ENCODE measurements around the gene ANKDD1A. TPM values are rescaled to one million over a fixed set of nuclear protein-coding genes. Genes with fewer than 3 reads are reported as not detected.

The ANKDD1A gene
- total RNA-seq, 4 donors from 2014 or later, result 0.82 to 7.1 (median 3.2) TPM

DNA sequence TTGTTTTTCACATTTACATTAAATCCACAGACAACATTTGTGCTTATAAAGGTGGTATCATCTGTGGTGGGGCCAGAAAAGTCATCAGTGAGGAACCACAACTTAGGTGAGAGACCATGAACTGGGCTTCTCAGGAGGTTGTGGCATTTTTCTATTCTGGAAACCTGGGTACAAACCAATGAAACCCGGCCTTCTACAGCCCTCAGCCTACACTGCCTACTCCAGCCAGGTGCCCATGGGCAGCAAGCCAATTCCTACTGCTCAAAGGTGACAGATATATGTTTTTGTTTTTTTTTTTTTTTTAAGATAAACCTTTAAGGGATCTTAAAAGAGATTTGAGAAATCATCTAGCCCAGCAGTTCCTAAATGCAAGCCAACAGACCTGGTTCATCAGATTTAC lies 57.7 kb downstream of the ANKDD1A start:
- Histone ChIP-seq H3K9me3 (no peaks in the 10 kb centered on the region), H3K27me3 (no peaks in the 10 kb centered on the region), H3K4me3 (no peak overlapping the region), H3K27ac (no peak overlapping the region), H3K36me3 (peaks cover 0 to 66% (median 23%) of the 10 kb centered on the region in 4 donors), H3K4me1 (no peaks in the 10 kb centered on the region)
- no peak for DNase-seq
- in situ Hi-C loops (cut with MboI; ENCODE audit: low pct_ligation_motif_present in 1 of 4, low pct_unique_long_range_greater_than_20kb in 1 of 4, low sequenced_read_pairs in 3 of 4) (no loop called here), intact Hi-C loops (cut with DNase I; ENCODE audit: low total_unique reads) (no loop called here)
- 87 to 100% methylated on average over 1 of the region's 1 CpG for WGBS, 2 donors (ENCODE audit: low coverage in 1 of 2)
- TF ChIP-seq, protein P1, sequence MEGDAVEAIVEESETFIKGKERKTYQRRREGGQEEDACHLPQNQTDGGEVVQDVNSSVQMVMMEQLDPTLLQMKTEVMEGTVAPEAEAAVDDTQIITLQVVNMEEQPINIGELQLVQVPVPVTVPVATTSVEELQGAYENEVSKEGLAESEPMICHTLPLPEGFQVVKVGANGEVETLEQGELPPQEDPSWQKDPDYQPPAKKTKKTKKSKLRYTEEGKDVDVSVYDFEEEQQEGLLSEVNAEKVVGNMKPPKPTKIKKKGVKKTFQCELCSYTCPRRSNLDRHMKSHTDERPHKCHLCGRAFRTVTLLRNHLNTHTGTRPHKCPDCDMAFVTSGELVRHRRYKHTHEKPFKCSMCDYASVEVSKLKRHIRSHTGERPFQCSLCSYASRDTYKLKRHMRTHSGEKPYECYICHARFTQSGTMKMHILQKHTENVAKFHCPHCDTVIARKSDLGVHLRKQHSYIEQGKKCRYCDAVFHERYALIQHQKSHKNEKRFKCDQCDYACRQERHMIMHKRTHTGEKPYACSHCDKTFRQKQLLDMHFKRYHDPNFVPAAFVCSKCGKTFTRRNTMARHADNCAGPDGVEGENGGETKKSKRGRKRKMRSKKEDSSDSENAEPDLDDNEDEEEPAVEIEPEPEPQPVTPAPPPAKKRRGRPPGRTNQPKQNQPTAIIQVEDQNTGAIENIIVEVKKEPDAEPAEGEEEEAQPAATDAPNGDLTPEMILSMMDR (IDR thresholded peaks at IDR 0.05), result no peak
- TF ChIP-seq EP300 (IDR thresholded peaks at IDR 0.05; ENCODE audit: low read depth) (no peak), POLR2AphosphoS5 (IDR thresholded peaks at IDR 0.05) (no peak), POLR2A (IDR thresholded peaks at IDR 0.05) (no peak)

DNA sequence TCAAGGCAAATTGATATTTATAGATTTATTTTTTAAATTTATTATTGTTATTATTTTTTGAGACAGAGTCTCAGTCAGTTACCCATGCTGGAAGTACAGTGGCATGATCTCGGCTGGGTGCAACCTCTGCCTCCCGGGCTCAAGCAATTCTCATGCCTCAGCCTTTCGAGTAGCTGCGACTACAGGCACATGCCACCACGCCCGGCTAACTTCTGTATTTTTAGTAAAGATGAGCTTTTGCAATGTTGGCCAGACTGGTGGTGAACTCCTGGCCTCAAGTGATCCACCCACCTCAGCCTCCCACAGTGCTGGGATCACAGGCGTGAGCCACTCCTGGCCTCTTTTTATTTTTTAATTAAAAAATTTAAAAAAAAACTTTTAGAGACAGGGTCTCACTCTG lies 59.0 kb downstream of the ANKDD1A start:
- H3K27ac ChIP-seq, result no peak overlapping the region
- TF ChIP-seq EP300 (IDR thresholded peaks at IDR 0.05; ENCODE audit: low read depth) (no peak), POLR2A (IDR thresholded peaks at IDR 0.05) (no peak)
- in situ Hi-C loops (cut with MboI; ENCODE audit: low pct_ligation_motif_present in 1 of 4, low pct_unique_long_range_greater_than_20kb in 1 of 4, low sequenced_read_pairs in 3 of 4), result no loop called here
- H3K36me3 ChIP-seq, result peaks cover 0 to 63% (median 21%) of the 10 kb centered on the region in 4 donors
- no peaks in the 10 kb centered on the region for H3K27me3 ChIP-seq
- intact Hi-C loops (cut with DNase I; ENCODE audit: low total_unique reads), result no loop called here
- no peak overlapping the region for H3K4me3 ChIP-seq
- no peaks in the 10 kb centered on the region for H3K9me3 ChIP-seq
- H3K4me1 ChIP-seq, result no peaks in the 10 kb centered on the region
- 93 to 95% methylated on average over 4 to 7 of the region's 7 CpGs for WGBS, 2 donors (ENCODE audit: low coverage in 1 of 2)
- DNase-seq, result no peak

DNA sequence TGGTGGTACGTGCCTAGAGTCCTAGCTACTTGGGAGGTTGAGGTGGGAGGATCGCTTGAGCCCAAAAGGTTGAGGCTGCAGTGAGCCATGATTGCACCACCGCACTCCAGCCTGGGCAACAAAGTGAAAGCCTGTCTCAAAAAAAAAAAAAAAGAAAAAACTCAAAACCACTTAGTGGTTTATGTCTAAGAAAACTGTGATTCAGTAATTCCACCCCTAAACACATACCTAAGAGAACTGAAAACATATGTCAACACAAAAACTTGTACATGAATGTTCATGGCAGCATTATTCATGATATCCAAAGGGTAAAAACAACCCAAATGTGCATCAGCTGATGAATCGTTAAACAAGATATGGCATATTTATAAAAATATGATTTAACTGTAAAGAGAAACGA lies 63.7 kb downstream of the ANKDD1A start:
- intact Hi-C loops (cut with DNase I; ENCODE audit: low total_unique reads) (no loop called here), in situ Hi-C loops (cut with MboI; ENCODE audit: low pct_ligation_motif_present in 1 of 4, low pct_unique_long_range_greater_than_20kb in 1 of 4, low sequenced_read_pairs in 3 of 4) (no loop called here)
- H3K4me1 ChIP-seq, result no peaks in the 10 kb centered on the region
- H3K27me3 ChIP-seq, result no peaks in the 10 kb centered on the region
- 89 to 97% methylated on average over 5 of the region's 5 CpGs for WGBS, 2 donors (ENCODE audit: low coverage in 1 of 2)
- DNase-seq, result no peak
- H3K9me3 ChIP-seq, result no peaks in the 10 kb centered on the region
- peaks cover 0 to 76% (median 22%) of the 10 kb centered on the region in 4 donors for H3K36me3 ChIP-seq
- no peak overlapping the region for H3K4me3 ChIP-seq
- no peak overlapping the region for H3K27ac ChIP-seq
- no peak for TF ChIP-seq EP300 (IDR thresholded peaks at IDR 0.05; ENCODE audit: low read depth)
- no peak for TF ChIP-seq POLR2AphosphoS5 (IDR thresholded peaks at IDR 0.05)
- TF ChIP-seq, protein P1 (IDR thresholded peaks at IDR 0.05), result no peak
- TF ChIP-seq POLR2A (IDR thresholded peaks at IDR 0.05), result no peak

DNA sequence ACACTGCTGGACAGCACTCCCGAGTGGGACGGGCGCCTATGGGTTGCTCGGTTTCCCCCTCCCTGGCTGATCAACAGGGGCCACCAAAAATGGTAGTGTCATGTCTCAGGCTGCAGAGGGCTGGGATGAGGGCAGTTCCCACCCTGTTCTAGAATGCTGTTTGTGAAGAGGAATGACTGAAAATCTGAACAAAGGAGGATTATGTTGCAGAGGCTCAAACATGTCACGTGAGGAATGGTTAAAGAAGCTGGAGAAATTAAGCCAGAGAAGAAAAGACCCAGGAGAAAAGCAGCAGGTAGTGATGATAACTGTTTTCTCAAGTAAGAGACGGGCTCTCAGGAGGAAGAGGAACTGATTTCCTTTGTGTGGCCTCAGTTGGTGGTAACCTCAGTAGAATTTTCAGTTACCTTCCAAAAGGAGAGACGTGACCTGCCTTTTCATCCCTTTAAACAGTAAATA lies 67.6 kb downstream of the ANKDD1A start:
- intact Hi-C loops (cut with DNase I; ENCODE audit: low total_unique reads) (no loop called here), in situ Hi-C loops (cut with MboI; ENCODE audit: low pct_ligation_motif_present in 1 of 4, low pct_unique_long_range_greater_than_20kb in 1 of 4, low sequenced_read_pairs in 3 of 4) (no loop called here)
- DNase-seq, result no peak
- H3K27ac ChIP-seq, result no peak overlapping the region
- H3K9me3 ChIP-seq, result no peaks in the 10 kb centered on the region
- peaks cover 0 to 3% (median 2%) of the 10 kb centered on the region in 4 donors for H3K4me1 ChIP-seq
- peaks cover 0 to 45% (median 15%) of the 10 kb centered on the region in 4 donors for H3K36me3 ChIP-seq
- 83 to 90% methylated on average over 3 to 7 of the region's 7 CpGs for WGBS, 2 donors (ENCODE audit: low coverage in 1 of 2)
- no peak overlapping the region for H3K4me3 ChIP-seq
- H3K27me3 ChIP-seq, result no peaks in the 10 kb centered on the region
- TF ChIP-seq POLR2AphosphoS5 (IDR thresholded peaks at IDR 0.05), result no peak
- no peak for TF ChIP-seq POLR2A (IDR thresholded peaks at IDR 0.05)
- TF ChIP-seq EP300 (IDR thresholded peaks at IDR 0.05; ENCODE audit: low read depth), result no peak
- TF ChIP-seq, protein P1 (IDR thresholded peaks at IDR 0.05), result no peak

Data from transverse colon (tissue), 4 donors.